GM21619 (cell line): ENCODE measurements around the gene RDH11.
"Not testable (repeated sequence)": the region's sequence is repeated elsewhere in the genome, so short reads cannot be mapped to it uniquely, and the experiment has no call there.

Experiments
- ATAC-seq: cut with Tn5 transposase; IDR thresholded peaks from one replicate; pipeline ENCODE4 v1.9.1; 2021; ENCODE audit not compliant: unreplicated experiment

Gene RDH11

GRCh38 chr14:67704484-67705089 is 9.0 kb upstream of the RDH11 start:
- peak; percentile 53 for ATAC-seq

DNA sequence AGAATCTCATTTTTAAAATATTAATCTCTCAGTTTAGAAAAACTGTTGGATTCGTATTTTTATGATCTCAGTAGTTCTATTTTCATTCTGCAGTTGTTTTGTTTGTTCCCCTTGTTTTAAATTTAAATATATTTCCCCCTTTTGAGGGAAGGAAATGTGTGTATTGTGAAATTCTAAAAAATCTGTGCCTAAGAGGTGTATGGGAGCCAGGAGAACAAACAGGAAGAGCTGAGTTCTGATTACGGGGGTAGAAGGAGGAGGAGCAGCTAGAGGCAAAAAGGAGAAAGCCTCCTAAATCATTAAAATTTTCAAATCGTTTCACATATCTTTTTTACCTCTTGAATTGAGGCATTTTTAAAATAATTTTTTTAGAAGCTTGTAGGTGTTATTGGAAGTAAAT is 8.4 kb upstream of the RDH11 start:
- no peak for ATAC-seq

DNA sequence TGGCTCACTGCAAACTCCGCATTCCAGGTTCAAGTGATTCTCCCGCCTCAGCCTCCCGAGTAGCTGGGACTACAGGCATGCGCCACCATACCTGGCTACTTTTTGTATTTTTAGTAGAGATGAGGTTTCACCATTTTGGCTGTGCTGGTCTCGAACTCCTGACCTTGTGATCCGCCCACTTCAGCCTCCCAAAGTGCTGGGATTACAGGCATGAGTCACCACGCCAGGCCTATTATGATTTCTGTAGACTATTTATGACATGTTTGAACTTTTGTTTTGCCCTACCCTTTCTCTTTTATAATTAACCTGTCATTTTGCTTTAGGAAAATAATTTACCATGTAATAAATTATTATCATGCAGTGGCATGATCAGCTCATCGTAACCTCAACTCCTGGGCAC is 5.9 kb upstream of the RDH11 start, which contains the start of gene RDH12:
RDH12 (plus strand) TSS at position 395 of the 400 bp plus-strand sequence. CDS start 20,757 bp downstream, outside the sequence.
- ATAC-seq, result not testable (repeated sequence)

GRCh38 chr14:67698179-67698578 is 2.6 kb upstream of the RDH11 start:
- no peak for ATAC-seq

- ATAC-seq, result no peak
Measured at GRCh38 chr14:67697006-67697405, 1.4 kb upstream of the RDH11 start.

DNA sequence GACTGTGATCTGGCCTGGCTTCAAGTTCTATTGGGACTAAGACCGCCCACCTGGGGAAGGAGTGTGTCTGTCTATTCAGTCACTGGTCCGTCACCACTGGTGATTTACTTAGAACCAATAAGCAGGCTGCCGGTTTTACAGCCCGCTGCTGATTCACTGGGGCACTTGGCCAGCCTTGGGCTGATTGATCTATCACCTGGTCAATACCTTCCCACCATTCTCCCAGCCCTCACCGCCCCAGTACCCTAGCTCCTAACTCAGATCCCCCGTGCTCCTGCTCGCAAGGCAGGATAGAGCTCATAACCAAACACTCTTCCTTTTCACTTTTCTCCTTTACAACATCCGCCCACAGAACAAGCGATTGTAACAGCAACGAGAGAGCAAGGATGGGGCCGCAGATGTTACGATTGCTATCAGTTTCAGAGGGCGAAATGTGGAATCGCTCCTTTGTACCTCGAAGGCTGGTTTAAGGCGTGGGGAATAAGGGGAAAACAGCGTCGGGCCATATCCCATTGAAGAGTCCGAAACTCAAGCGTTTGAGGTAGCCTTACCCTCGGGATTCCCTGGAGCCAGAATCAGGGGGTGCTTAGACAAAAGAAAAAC is 672 bp downstream of the RDH11 start:
- peak; percentile 86 for ATAC-seq

- ATAC-seq, result no peak
Measured at GRCh38 chr14:67690011-67690410, 5.6 kb downstream of the RDH11 start.

- no peak for ATAC-seq
Measured at GRCh38 chr14:67683842-67684241, 11.7 kb downstream of the RDH11 start.

DNA sequence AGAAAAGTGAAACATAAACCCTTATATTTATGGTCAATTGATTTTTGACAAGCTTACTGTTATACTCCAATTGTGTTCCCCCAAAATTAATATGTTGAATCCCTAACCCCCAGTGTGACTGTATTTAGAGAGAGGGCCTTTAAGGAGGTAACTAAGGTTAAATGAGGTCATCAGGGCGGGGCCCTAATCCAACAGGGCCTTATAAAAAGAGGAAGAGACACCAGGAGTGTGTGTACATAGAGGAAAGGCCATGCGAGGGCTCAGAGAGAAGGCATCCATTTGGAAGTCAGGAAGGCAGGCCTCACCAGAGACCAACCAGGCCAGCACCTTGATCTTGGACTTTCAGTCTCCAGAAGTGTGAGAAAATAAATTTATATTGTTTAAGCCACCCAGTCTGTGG is 14.6 kb downstream of the RDH11 start:
- ATAC-seq, result no peak

DNA sequence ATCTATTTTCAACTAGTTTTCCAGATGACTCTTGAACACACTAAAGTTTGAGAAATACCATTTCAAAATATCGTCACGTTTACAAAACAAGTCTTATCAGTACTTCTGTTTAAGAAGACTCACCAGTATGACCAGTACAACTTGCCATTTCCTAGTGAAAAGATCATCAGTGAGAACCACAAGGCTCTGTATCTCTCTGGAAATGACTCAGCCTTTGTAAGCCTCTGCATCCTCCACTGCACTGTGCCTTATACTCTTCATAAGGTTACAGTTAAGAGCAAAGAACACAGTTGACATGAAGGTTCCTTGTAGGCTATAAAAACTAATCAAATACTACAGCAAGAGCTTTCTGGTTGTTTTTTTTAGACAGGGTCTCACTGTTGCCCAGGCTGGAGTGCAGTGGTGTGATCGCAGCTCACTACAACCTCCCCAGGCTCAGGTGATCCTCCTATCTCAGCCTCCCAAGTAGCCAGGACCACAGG is 15.4 kb downstream of the RDH11 start:
- ATAC-seq, result peak; percentile 95

GRCh38 chr14:67679006-67679405 is 16.6 kb downstream of the RDH11 start:
- no peak for ATAC-seq

DNA sequence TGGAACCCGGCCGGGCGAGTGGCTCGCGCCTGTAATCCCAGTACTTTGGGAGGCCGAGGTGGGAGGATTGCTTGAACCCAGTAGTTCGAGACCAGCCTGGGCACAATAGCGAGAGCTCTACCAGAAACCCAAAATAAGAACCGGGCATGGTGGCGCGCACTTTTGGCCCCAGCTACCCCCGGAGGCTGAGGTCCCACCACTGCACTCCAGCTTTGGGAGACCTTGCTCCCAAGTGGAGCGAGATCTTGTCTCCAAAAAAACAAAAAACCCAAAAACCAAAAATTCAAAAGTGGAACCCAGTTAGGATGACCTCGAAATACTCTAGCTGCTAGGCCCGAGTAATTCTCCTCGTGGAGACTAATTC is 20.4 kb downstream of the RDH11 start:
- ATAC-seq, result no peak

DNA sequence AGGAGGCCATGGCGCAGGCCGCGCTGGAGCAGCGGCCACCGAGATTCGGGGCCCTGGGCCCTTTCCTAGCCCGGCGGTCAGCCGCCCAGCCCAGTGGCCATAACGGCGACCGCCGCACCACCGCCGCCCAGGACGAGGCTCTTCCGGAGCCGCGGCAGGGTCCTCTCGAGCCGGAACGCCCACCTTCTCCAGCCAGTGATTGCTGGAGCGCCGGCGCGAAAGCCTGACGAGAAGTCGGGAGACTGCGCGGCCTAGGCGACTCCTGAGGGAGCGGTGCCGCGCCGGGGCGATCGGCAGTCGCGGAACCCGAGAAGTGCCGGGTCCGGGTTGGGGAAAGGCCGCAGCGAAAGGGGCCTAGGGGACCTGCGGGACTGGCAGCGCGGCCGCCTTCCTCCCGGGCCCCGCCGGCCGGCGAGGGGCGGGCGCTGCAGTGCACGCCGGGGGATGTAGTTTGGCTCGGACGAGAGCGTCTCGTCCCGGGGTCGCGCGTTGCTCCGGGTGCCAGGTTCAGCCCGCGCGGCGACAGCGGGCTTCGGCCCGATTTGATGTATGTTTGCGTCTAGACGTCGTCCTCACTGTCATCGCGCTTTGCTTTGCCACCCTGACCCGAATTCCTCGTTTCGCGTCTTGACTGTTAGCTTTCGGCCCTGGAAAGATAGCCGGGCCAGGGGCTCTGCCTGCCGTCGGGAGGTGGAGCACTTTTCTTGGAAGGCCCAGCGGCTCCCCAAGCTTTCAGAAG is 20.9 kb downstream of the RDH11 start, which contains the start of gene VTI1B:
VTI1B (minus strand) TSS at position 153 of the 739 bp plus-strand sequence; CDS start at position 10, 143 bp downstream.
- ATAC-seq, result peak; percentile 83

DNA sequence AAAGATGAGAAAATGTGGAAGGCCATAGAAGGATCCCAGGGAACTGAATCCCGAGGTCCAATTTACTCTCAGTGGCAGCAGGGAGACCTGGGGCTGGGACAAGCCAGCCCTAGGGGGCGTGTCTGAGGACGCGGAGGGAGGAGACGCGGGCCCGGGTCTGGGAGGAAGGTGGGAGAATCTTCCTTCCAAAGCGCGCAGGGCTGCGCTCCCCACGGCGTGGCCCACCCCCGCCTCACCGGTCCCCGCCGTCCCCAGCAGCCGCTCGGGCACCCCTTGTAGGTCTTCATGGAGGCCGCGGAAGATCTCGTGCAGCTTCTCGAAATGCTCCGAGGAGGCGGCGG is 21.5 kb downstream of the RDH11 start:
- peak; percentile 43 for ATAC-seq

- no peak for ATAC-seq
Measured at GRCh38 chr14:67673451-67673850, 22.1 kb downstream of the RDH11 start.

DNA sequence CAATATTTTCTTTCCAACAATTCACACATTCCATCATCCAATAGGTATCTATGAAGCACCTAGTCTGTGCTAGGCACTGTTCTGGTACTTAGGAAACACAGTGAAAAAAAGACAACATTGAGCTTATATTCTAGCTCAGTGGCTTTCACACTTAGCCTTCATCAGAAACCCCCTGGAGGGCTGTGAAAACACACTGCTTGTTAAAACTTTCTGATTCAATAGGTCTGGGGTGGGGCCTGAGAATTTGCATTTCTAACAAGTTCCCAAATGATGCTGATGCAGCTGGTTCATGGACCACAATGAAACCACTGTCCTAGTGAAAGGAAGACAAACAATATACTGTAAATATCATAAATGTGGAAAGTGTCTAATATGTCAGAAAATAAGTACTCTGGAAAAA is 27.0 kb downstream of the RDH11 start:
- ATAC-seq, result peak; percentile 63

DNA sequence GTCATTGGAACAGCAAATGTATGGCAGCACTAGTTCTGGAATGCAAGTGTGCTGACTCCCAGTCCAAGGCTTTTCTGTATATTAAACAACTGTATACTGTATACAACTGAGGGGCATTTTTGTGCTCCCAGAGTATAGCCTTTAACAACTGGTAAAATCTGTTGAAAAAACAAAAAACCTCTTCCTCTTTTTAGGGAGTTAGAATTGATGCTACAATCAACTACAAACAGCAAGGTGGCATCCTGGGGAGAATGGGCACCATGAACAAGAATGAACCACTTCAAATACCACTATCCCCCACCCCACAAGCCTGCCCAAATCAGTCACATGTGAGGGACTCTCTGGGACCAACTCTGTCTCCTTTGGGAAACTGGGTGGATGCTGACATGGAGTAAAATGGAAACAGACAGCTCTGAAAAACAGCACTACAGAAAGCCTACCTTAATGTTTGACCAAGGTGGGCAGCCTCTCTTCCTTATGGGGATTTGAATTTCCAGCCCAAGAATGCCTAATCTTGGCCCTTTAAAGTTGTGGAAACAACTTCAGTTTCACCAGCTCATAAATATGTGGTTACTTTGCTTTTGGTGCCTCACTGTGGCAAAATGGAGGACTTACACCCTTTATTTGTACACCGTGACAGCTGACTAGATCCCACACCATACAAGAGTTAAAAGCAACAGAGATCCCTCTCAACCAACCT is 28.7 kb downstream of the RDH11 start:
- no peak for ATAC-seq

GRCh38 chr14:67665868-67666267 is 29.7 kb downstream of the RDH11 start:
- no peak for ATAC-seq

DNA sequence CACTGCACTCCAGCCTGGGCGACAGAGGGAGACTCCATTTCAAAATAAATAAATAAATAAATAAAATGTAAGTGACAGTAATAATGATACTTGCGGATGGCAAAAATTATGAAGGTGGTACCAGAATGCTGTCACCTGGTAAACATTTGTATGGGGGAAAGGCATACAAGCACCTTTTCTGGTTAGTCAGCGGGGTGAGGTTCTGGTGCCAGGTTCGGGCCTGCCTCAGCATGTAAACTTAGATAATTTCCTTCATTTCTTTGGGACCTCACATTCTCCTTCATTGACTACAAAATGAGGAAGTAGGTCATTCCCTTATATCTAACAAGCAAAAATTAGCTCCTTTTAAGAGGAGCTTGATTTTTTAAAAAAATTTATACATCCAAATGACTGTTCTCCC is 31.9 kb downstream of the RDH11 start:
- ATAC-seq, result no peak

DNA sequence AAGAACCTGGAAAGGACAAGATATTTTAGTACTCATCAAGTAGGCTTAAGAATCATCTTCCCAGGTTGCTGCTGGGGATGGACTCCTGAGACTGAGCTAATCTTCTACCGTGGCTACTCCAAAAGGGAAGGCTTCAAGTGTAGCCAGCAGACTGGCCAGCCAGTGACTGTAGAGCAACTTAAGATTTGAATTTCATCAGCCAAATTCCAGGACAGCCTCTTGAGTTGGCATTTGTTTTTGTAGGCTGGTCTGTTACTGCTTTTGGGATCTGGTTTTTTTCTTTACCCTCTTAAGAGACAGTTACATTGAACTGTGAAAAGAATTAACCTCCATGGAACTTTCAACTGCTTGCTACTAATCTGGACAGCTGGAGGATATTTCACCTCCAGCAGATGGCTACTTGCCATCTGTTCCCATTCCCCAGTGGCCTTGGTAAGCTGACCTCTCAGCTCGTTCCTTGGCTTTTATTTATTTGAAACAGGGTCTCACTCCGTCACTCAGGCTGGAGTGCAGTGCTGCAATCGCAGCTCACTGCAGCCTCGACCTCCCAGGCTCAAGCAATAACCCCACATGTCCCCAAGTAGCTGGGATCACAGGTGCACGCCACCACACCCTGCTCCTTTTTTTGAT is 41.8 kb downstream of the RDH11 start:
- ATAC-seq, result no peak

- ATAC-seq, result no peak
Measured at GRCh38 chr14:67652189-67652588, 43.4 kb downstream of the RDH11 start.
